ENCODE measurements around the gene DHRS9.

GRCh38 chr2:169046440-169047151 is 22.8 kb upstream of the DHRS9 start:
- TF ChIP-seq EZH2phosphoT487 (IDR thresholded peaks at IDR 0.05; ENCODE audit: low read depth), result no peak
- TF ChIP-seq, protein P1, sequence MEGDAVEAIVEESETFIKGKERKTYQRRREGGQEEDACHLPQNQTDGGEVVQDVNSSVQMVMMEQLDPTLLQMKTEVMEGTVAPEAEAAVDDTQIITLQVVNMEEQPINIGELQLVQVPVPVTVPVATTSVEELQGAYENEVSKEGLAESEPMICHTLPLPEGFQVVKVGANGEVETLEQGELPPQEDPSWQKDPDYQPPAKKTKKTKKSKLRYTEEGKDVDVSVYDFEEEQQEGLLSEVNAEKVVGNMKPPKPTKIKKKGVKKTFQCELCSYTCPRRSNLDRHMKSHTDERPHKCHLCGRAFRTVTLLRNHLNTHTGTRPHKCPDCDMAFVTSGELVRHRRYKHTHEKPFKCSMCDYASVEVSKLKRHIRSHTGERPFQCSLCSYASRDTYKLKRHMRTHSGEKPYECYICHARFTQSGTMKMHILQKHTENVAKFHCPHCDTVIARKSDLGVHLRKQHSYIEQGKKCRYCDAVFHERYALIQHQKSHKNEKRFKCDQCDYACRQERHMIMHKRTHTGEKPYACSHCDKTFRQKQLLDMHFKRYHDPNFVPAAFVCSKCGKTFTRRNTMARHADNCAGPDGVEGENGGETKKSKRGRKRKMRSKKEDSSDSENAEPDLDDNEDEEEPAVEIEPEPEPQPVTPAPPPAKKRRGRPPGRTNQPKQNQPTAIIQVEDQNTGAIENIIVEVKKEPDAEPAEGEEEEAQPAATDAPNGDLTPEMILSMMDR (IDR thresholded peaks at IDR 0.05; ENCODE audit: low read depth, low read length), result no peak
